Activated CD4-positive, alpha-beta T cell treated with anti-CD3 and anti-CD28 coated beads, Interleukin-2, Interleukin-6, amounts not matched to agents 100 ng/mL and 50 ng/mL, durations not matched to agents 16 hours and 8 hours (primary cell): ENCODE measurements around the gene HTR3C.
A peak's percentile ranks its signal among the peaks of the same experiment; 100 is the strongest.
"Not testable (repeated sequence)": the region's sequence is repeated elsewhere in the genome, so short reads cannot be mapped to it uniquely, and the experiment has no call there.

Experiments
- DNase-seq: peaks from one replicate; pipeline ENCODE4 v3.0.0-alpha.2; 2020

Gene HTR3C

GRCh38 chr3:184037816-184038215 lies 15.0 kb upstream of the HTR3C start:
- DNase-seq = no peak

GRCh38 chr3:184038307-184038706 lies 14.5 kb upstream of the HTR3C start:
- not testable (repeated sequence) for DNase-seq

GRCh38 chr3:184039414-184039813 lies 13.4 kb upstream of the HTR3C start:
- no peak for DNase-seq

GRCh38 chr3:184040010-184040409 lies 12.8 kb upstream of the HTR3C start:
- DNase-seq = no peak

- no peak for DNase-seq
These were observed 10.2 kb upstream of the HTR3C start for GRCh38 chr3:184042617-184043016.

- DNase-seq = no peak
These were observed 6.9 kb upstream of the HTR3C start for GRCh38 chr3:184045995-184046394.

- no peak for DNase-seq
These were observed 2.5 kb upstream of the HTR3C start for GRCh38 chr3:184050217-184050847.

- no peak for DNase-seq
These were observed 5.2 kb downstream of the HTR3C start for GRCh38 chr3:184058029-184058428.

- DNase-seq = no peak
These were observed 6.6 kb downstream of the HTR3C start for GRCh38 chr3:184059424-184059823.

- DNase-seq = no peak
These were observed 9.8 kb downstream of the HTR3C start for GRCh38 chr3:184062637-184063036.

- no peak for DNase-seq
These were observed 13.4 kb downstream of the HTR3C start for GRCh38 chr3:184066211-184066610.

- no peak for DNase-seq
These were observed 14.8 kb downstream of the HTR3C start for GRCh38 chr3:184067573-184068055.

GRCh38 chr3:184068344-184068743 lies 15.5 kb downstream of the HTR3C start:
- DNase-seq = no peak

- DNase-seq = not testable (repeated sequence)
These were observed 18.3 kb downstream of the HTR3C start for GRCh38 chr3:184071142-184071541.

GRCh38 chr3:184073621-184074020 lies 20.8 kb downstream of the HTR3C start:
- DNase-seq = no peak

- DNase-seq = no peak
These were observed 23.1 kb downstream of the HTR3C start for GRCh38 chr3:184075901-184076300.

GRCh38 chr3:184077881-184078280 lies 25.0 kb downstream of the HTR3C start:
- no peak for DNase-seq

GRCh38 chr3:184078851-184079250 lies 26.0 kb downstream of the HTR3C start:
- no peak for DNase-seq

- DNase-seq = no peak
These were observed 28.4 kb downstream of the HTR3C start for GRCh38 chr3:184081116-184081830.

GRCh38 chr3:184082034-184082433 lies 29.2 kb downstream of the HTR3C start:
- DNase-seq = no peak

GRCh38 chr3:184082465-184082864 lies 29.6 kb downstream of the HTR3C start:
- no peak for DNase-seq

GRCh38 chr3:184085389-184085852 lies 32.6 kb downstream of the HTR3C start:
- peak; percentile 54 for DNase-seq

- no peak for DNase-seq
These were observed 39.4 kb downstream of the HTR3C start for GRCh38 chr3:184092199-184092598.

- no peak for DNase-seq
These were observed 44.0 kb downstream of the HTR3C start, which contains the start of gene HTR3E for GRCh38 chr3:184096811-184097383. Gene HTR3E (plus strand): TSS chr3:184097064. CDS start chr3:184097530, 466 bp downstream.
